Mesenchymal stem cell (in vitro differentiated cells and primary cell): ENCODE data around the gene CDSN.

Experiments used
- DNase-seq: peaks from one replicate; pipeline ENCODE4 v3.0.0-alpha.2; 2013
- H2AFZ ChIP-seq: one replicate; pipeline ENCODE4 v1.6.1; 2013; ENCODE audit warnings: low read depth, mild to moderate bottlenecking, control low read depth, inconsistent platforms, low read length, moderate library complexity
- H2AK5ac ChIP-seq: 2 replicates; pipeline ENCODE4 v1.6.1; 2013; ENCODE audit warnings: low read length, moderate library complexity, mild to moderate bottlenecking, inconsistent platforms; ENCODE audit not compliant: severe bottlenecking
- H2BK120ac ChIP-seq: one replicate; pipeline ENCODE4 v1.6.1; 2013; ENCODE audit warnings: low read depth, mild to moderate bottlenecking, inconsistent platforms, low read length, moderate library complexity
- H2BK12ac ChIP-seq, 2 experiments: one replicate each; pipeline ENCODE4 v1.6.1; 2013; ENCODE audit warnings: inconsistent platforms in 2 of 2, low read length in 2 of 2, mild to moderate bottlenecking in 2 of 2, moderate library complexity in 2 of 2, control low read depth in 1 of 2
- H2BK15ac ChIP-seq: one replicate; pipeline ENCODE4 v1.6.1; 2013; ENCODE audit warnings: mild to moderate bottlenecking, low read depth, inconsistent platforms; ENCODE audit not compliant: poor library complexity, severe bottlenecking
- H2BK5ac ChIP-seq: 2 replicates; pipeline ENCODE4 v1.6.1; 2013; ENCODE audit warnings: low read depth, mild to moderate bottlenecking, low read length, control low read depth, inconsistent platforms; ENCODE audit not compliant: poor library complexity, severe bottlenecking
- H3K14ac ChIP-seq, 2 experiments: one replicate each; pipeline ENCODE4 v1.6.1; 2013; ENCODE audit warnings: inconsistent platforms in 2 of 2, low read length in 2 of 2, control low read depth in 1 of 2, mild to moderate bottlenecking in 1 of 2, moderate library complexity in 1 of 2
- H3K18ac ChIP-seq, 2 experiments: one replicate each; pipeline ENCODE4 v1.6.1; 2013; ENCODE audit warnings: inconsistent platforms in 2 of 2, low read length in 2 of 2, control low read depth in 1 of 2, low read depth in 1 of 2, mild to moderate bottlenecking in 1 of 2
- H3K23ac ChIP-seq, 2 experiments: one replicate each; pipeline ENCODE4 v1.6.1; 2013; ENCODE audit warnings: inconsistent platforms in 2 of 2, low read length in 2 of 2, mild to moderate bottlenecking in 2 of 2, moderate library complexity in 2 of 2, control low read depth in 1 of 2
- H3K27ac ChIP-seq: 2 replicates; pipeline ENCODE4 v1.5.1; 2013; ENCODE audit warnings: mild to moderate bottlenecking, moderate library complexity, low read length, control low read depth, inconsistent platforms; ENCODE audit not compliant: poor library complexity, severe bottlenecking
- H3K27me3 ChIP-seq, 2 experiments: 2 replicates each; pipeline versions ENCODE4 v1.6.1 to v1.7.0; 2013; ENCODE audit warnings: low read length in 2 of 2, mild to moderate bottlenecking in 2 of 2, moderate library complexity in 2 of 2, control low read depth in 1 of 2, inconsistent platforms in 1 of 2; ENCODE audit not compliant: control insufficient read depth in 1 of 2, insufficient read depth in 1 of 2
- H3K36me3 ChIP-seq, 2 experiments: 2 replicates each; pipeline versions ENCODE4 v1.6.1 to v1.7.0; 2013; ENCODE audit warnings: low read length in 2 of 2, control low read depth in 1 of 2, inconsistent platforms in 1 of 2, low read depth in 1 of 2, mild to moderate bottlenecking in 1 of 2; ENCODE audit not compliant: insufficient read depth in 2 of 2, control insufficient read depth in 1 of 2
- H3K4ac ChIP-seq, 2 experiments: one replicate each; pipeline ENCODE4 v1.6.1; 2013; ENCODE audit warnings: inconsistent platforms in 2 of 2, low read length in 2 of 2, mild to moderate bottlenecking in 2 of 2, moderate library complexity in 2 of 2, control low read depth in 1 of 2, low read depth in 1 of 2
- H3K4me1 ChIP-seq: 2 replicates; pipeline ENCODE4 v1.6.1; 2013; ENCODE audit warnings: low read depth, low read length, control low read depth; ENCODE audit not compliant: control insufficient read depth, insufficient read depth
- H3K4me2 ChIP-seq: 2 replicates; pipeline ENCODE4 v1.6.1; 2013; ENCODE audit warnings: low read length, mild to moderate bottlenecking, inconsistent platforms; ENCODE audit not compliant: poor library complexity, severe bottlenecking
- H3K4me3 ChIP-seq, 2 experiments: 2 replicates each; pipeline versions ENCODE4 v1.5.1 to v1.7.0; 2013; ENCODE audit warnings: low read length in 2 of 2, mild to moderate bottlenecking in 2 of 2, control low read depth in 1 of 2, low read depth in 1 of 2; ENCODE audit not compliant: insufficient read depth in 1 of 2
- H3K79me1 ChIP-seq: replicated peaks from 2 replicates; pipeline ENCODE4 v1.6.1; 2013; ENCODE audit warnings: mild to moderate bottlenecking, control low read depth, low read length, inconsistent platforms; ENCODE audit not compliant: poor library complexity, severe bottlenecking
- H3K9ac ChIP-seq: 2 replicates; pipeline ENCODE4 v1.7.0; 2013; ENCODE audit warnings: mild to moderate bottlenecking, low read length, moderate library complexity
- H3K9me3 ChIP-seq: 2 replicates; pipeline ENCODE4 v1.7.0; 2013; ENCODE audit warnings: mild to moderate bottlenecking, low read length; ENCODE audit not compliant: control insufficient read depth
- H4K8ac ChIP-seq: one replicate; pipeline ENCODE4 v1.6.1; 2013; ENCODE audit warnings: inconsistent platforms, mild to moderate bottlenecking, low read length, moderate library complexity
- H4K91ac ChIP-seq: one replicate; pipeline ENCODE4 v1.6.1; 2013; ENCODE audit warnings: mild to moderate bottlenecking, low read length, inconsistent platforms
- WGBS: methylation state at CpG from one replicate; pipeline ENCODE4 v1.1.7; 2013; ENCODE audit warnings: mixed read lengths; 5-methylcytosine and 5-hydroxymethylcytosine counted together

Gene CDSN

DNA sequence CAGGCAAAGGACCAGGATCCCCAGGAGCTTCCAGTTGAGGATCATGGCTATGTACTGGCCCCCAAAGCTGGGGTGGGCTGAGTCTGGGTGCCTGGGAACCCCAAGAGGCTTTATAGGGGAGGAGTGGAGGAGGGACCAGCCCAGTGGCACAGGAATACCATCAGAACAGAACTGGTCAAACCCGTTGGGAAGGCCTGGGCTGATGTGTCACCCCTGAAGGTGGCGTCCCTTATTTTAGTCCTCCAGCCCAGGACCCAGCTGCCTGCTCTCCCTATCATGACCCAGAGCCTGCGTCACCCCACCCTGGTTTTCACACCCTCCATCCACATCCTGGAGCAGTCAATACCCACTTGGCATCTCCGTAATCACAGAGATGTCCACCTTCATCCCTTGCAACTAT, 18.7 kb upstream of the CDSN start, which contains the start of gene PSORS1C2:
Gene PSORS1C2, minus strand, starts transcription at position 85 of the 400 bp plus-strand sequence. Its CDS starts 40 bp downstream, at position 45.
- Histone ChIP-seq H3K23ac (no peak within 1 kb of the TSS), H3K9me3 (no peaks in the 10 kb centered on the region), H3K18ac (no peak within 1 kb of the TSS), H2BK12ac (peak within 1 kb of the TSS in 1 of 2 experiments; percentile 5), H2BK5ac (no peak within 1 kb of the TSS), H4K91ac (no peak within 1 kb of the TSS), H3K36me3 (peaks cover under 1 to 2% of the 10 kb centered on the region in 2 experiments), H3K4me3 (peak within 1 kb of the TSS in 1 of 2 experiments; percentile 66), H2AK5ac (peak within 1 kb of the TSS; percentile 49), H3K14ac (no peak within 1 kb of the TSS), H2BK15ac (peak within 1 kb of the TSS; percentile 36), H3K4me1 (peaks cover 25% of the 10 kb centered on the region), H2AFZ (no peak within 1 kb of the TSS), H3K4ac (peak within 1 kb of the TSS in 1 of 2 experiments; percentile 13), H3K27me3 (peaks cover 0 to 13% of the 10 kb centered on the region in 2 experiments), H3K27ac (no peak within 1 kb of the TSS), H4K8ac (peak within 1 kb of the TSS; percentile 24), H3K9ac (peak within 1 kb of the TSS; percentile 73), H2BK120ac (no peak within 1 kb of the TSS), H3K79me1 (no peaks in the 10 kb centered on the region), H3K4me2 (no peak within 1 kb of the TSS)
- no peak for DNase-seq
- WGBS = 96% methylated on average over 4 of the region's 4 CpGs

DNA sequence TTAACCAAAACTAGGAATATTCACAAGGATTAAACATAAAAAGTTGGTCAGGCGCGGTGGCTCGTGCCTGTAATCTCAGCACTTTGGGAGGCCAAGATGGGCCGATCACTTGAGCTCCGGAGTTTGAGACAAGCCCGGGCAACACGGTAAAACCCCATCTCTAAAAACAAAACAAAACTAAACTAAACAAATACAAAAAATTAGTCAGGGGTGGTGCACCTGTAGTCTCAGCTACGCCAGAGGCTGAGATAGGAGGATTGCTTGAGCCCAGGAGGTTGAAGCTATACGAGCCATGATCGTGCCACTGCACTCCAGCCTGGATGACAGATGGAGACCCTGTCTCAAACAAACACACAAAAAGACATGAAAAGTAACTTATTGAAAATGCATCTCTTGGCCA, 15.5 kb upstream of the CDSN start:
- no peak overlapping the region for H3K4me3 ChIP-seq

DNA sequence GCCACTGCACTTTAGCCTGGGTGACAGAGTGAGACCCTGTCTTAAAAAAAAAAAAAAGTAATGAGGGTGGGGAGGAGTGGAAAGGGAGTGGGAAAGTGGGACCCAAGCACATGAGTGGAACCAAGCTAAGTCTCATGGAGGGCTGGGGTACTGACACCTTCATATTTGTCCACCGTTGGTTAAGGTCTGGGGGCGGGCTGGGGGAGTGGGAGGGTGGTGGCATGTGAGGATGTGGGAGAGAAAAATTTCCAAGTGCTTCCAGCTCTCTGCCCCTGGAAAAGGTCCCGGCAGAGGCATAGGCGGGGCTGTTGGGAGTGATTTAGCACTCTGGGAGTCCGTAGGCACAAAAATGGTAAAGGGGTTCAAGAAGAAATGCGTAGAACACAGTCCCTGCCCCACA, 12.6 kb upstream of the CDSN start:
- H3K23ac ChIP-seq = no peak overlapping the region
- H4K91ac ChIP-seq = no peak overlapping the region
- H2AFZ ChIP-seq = no peak overlapping the region
- peaks cover 3% of the 10 kb centered on the region for H3K4me1 ChIP-seq
- no peaks in the 10 kb centered on the region for H3K9me3 ChIP-seq
- H3K27me3 ChIP-seq = peaks cover 13 to 20% of the 10 kb centered on the region in 2 experiments
- no peaks in the 10 kb centered on the region for H3K79me1 ChIP-seq
- no peak overlapping the region for H3K14ac ChIP-seq
- H2AK5ac ChIP-seq = no peak overlapping the region
- no peak overlapping the region for H3K4ac ChIP-seq
- no peak overlapping the region for H2BK12ac ChIP-seq
- H3K18ac ChIP-seq = no peak overlapping the region
- H3K4me3 ChIP-seq = no peak overlapping the region
- no peaks in the 10 kb centered on the region for H3K36me3 ChIP-seq
- no peak overlapping the region for H2BK120ac ChIP-seq
- no peak overlapping the region for H2BK5ac ChIP-seq
- no peak overlapping the region for H3K9ac ChIP-seq
- no peak overlapping the region for H3K27ac ChIP-seq
- DNase-seq = no peak
- WGBS = 83% methylated on average over 6 of the region's 6 CpGs
- H2BK15ac ChIP-seq = no peak overlapping the region
- no peak overlapping the region for H3K4me2 ChIP-seq
- no peak overlapping the region for H4K8ac ChIP-seq

More for the DNA sequence above, 15.5 kb upstream of the CDSN start:
- no peak overlapping the region for H2AFZ ChIP-seq
- no peak overlapping the region for H3K4ac ChIP-seq
- H3K27ac ChIP-seq = no peak overlapping the region
- H4K8ac ChIP-seq = no peak overlapping the region
- no peak for DNase-seq
- no peak overlapping the region for H2AK5ac ChIP-seq
- WGBS = 97% methylated on average over 7 of the region's 10 CpGs
- no peak overlapping the region for H2BK15ac ChIP-seq
- no peak overlapping the region for H4K91ac ChIP-seq
- H3K4me1 ChIP-seq = peaks cover 15% of the 10 kb centered on the region
- no peak overlapping the region for H2BK120ac ChIP-seq
- no peak overlapping the region for H2BK12ac ChIP-seq
- H3K23ac ChIP-seq = no peak overlapping the region
- H3K18ac ChIP-seq = no peak overlapping the region
- peaks cover 0 to 1% of the 10 kb centered on the region in 2 experiments for H3K36me3 ChIP-seq
- no peak overlapping the region for H3K9ac ChIP-seq
- H3K27me3 ChIP-seq = peaks cover 0 to 16% of the 10 kb centered on the region in 2 experiments
- H2BK5ac ChIP-seq = no peak overlapping the region
- H3K14ac ChIP-seq = no peak overlapping the region
- H3K9me3 ChIP-seq = no peaks in the 10 kb centered on the region
- no peak overlapping the region for H3K4me2 ChIP-seq
- no peaks in the 10 kb centered on the region for H3K79me1 ChIP-seq

DNA sequence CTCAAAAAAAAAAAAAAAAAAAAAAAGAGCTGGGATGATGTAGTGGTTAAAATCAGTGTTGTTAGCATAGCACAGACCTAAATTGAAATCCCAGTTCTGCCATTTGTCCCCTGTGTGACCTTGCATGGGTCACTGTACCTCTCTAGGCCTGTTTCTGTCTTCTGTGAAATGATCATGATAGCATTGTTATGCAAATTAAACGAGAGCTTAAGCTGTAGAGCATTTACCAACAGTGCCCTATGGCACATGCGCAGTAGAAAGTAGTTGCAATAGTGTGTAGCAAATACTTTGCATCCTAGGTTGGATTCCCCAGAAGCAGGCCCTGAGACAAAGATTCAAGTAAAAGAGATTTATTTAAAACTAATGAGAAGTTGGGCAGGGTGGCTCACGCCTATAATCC, 11.3 kb upstream of the CDSN start:
- Histone ChIP-seq H3K18ac (no peak overlapping the region), H2AFZ (no peak overlapping the region), H2BK15ac (no peak overlapping the region), H3K27me3 (peaks cover 13 to 28% of the 10 kb centered on the region in 2 experiments), H3K9me3 (no peaks in the 10 kb centered on the region), H3K4me1 (peaks cover 3% of the 10 kb centered on the region), H3K4me2 (no peak overlapping the region), H3K79me1 (no peaks in the 10 kb centered on the region), H3K23ac (no peak overlapping the region), H3K9ac (no peak overlapping the region), H3K27ac (no peak overlapping the region), H2AK5ac (no peak overlapping the region), H3K14ac (no peak overlapping the region), H3K36me3 (no peaks in the 10 kb centered on the region), H4K8ac (no peak overlapping the region), H3K4ac (no peak overlapping the region), H2BK120ac (no peak overlapping the region), H2BK5ac (no peak overlapping the region), H2BK12ac (no peak overlapping the region), H4K91ac (no peak overlapping the region), H3K4me3 (no peak overlapping the region)
- WGBS = 91% methylated on average over 3 of the region's 3 CpGs
- DNase-seq = no peak
